Loucy (cell line): ENCODE data around the gene ARMC5.

Source experiments
- EZH2phosphoT487 ChIP-seq: fragments of 200-600 bp; IDR thresholded peaks from 2 replicates; pipeline ENCODE4 v1.6.1; 2018; ENCODE audit warnings: antibody characterized with exemption, mild to moderate bottlenecking, moderate library complexity, borderline replicate concordance
- TF ChIP-seq, protein P1 (sequence below): fragments of 200-600 bp; sonication (generic); conservative IDR thresholded peaks from 2 replicates; pipeline ENCODE4 v1.5.1; 2014; ENCODE audit warnings: mild to moderate bottlenecking, antibody characterized with exemption, low read length

DNA sequence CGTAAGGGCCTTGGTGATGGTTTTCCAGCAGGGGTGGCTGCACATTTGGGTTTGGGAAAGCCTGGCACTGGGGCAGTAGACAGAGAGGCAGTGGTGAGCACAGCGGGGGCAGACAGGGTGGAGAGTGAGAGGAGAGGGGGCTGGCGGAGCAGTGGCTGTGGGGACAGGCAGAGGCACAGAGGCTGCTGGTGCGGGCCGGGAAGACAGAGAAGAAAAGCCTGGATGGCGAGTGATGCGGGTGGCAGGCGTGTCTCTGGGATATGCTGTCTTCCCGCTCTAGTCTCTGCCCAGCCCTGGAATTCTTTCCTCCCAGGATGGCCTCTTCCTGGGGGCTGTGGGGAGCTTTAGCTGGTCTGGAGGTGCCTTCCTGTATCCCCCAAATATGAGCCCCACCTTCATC lies 49.2 kb upstream of the ARMC5 start:
- TF ChIP-seq, protein P1, sequence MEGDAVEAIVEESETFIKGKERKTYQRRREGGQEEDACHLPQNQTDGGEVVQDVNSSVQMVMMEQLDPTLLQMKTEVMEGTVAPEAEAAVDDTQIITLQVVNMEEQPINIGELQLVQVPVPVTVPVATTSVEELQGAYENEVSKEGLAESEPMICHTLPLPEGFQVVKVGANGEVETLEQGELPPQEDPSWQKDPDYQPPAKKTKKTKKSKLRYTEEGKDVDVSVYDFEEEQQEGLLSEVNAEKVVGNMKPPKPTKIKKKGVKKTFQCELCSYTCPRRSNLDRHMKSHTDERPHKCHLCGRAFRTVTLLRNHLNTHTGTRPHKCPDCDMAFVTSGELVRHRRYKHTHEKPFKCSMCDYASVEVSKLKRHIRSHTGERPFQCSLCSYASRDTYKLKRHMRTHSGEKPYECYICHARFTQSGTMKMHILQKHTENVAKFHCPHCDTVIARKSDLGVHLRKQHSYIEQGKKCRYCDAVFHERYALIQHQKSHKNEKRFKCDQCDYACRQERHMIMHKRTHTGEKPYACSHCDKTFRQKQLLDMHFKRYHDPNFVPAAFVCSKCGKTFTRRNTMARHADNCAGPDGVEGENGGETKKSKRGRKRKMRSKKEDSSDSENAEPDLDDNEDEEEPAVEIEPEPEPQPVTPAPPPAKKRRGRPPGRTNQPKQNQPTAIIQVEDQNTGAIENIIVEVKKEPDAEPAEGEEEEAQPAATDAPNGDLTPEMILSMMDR = no peak
- no peak for TF ChIP-seq EZH2phosphoT487
